HG02885 (cell line): ENCODE data around the gene FKBP1B.

Experiments
- ATAC-seq: cut with Tn5 transposase; IDR thresholded peaks from one replicate; pipeline ENCODE4 v1.9.1; 2021; ENCODE audit warnings: mild to moderate bottlenecking; ENCODE audit not compliant: unreplicated experiment, poor library complexity

Gene FKBP1B

GRCh38 chr2:24055750-24056149 lies 6.2 kb downstream of the FKBP1B start:
- ATAC-seq = no peak

DNA sequence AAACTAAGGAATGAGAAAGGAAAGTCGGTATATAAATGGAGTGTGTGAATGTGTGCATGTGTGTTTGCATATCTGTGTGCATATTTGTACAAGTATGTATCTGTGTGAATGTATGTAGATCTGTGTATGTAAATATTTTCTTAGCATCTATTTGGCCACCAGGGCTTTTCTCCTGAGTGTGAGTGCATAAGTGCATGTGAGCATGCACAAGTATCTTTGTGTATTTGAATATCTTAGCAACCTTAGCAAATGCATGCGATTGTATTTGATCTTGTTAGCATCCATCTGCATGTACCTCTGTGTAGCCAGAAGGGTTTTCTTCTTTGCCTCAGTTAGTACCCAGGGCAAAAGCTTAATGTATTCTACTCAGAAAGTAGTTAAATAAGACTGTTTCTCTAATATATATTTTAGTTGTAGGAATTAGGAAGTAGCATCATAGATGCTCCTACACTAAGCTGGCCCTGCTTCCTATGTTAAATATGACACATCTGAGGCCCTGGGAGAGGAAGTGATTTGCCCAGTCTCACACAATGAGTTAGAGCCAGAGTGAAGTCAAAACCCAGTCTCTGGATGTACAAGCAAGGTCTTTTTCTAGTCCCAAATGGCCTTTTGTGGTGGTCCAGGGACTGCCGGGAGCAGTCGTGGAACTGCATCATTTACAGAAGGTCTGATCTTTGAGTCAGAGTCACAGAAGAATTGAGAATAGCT lies 9.2 kb downstream of the FKBP1B start:
- no peak for ATAC-seq

- no peak for ATAC-seq
Measured at GRCh38 chr2:24065341-24065740, 15.8 kb downstream of the FKBP1B start.

- no peak for ATAC-seq
Measured at GRCh38 chr2:24072259-24072658, 22.7 kb downstream of the FKBP1B start.

DNA sequence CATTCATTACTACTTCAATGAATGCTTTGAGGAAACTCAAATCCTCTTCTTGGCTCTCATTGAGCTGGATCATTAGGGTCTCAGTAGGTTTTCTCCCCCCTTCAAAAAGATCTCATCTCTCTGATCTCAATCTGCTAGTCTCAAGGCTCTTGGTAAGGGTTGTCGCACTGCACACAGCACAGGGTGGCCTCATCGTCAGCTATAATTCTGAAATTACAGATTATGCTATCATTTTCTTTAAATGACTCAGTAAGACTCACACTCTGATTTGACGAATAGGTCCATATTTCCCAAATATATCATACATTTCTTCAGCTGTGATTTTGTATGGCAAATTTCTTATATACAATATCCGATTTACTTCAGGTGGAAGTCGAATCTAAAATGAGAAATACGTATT lies 24.3 kb downstream of the FKBP1B start:
- no peak for ATAC-seq

GRCh38 chr2:24075259-24075658 lies 25.7 kb downstream of the FKBP1B start:
- ATAC-seq = no peak

- peak; percentile 92 for ATAC-seq
Measured at GRCh38 chr2:24075915-24076848, 26.6 kb downstream of the FKBP1B start, which contains the start of gene SF3B6. TSS of gene SF3B6 (minus strand) at chr2:24076326. CDS start at chr2:24076229, 97 bp downstream.

DNA sequence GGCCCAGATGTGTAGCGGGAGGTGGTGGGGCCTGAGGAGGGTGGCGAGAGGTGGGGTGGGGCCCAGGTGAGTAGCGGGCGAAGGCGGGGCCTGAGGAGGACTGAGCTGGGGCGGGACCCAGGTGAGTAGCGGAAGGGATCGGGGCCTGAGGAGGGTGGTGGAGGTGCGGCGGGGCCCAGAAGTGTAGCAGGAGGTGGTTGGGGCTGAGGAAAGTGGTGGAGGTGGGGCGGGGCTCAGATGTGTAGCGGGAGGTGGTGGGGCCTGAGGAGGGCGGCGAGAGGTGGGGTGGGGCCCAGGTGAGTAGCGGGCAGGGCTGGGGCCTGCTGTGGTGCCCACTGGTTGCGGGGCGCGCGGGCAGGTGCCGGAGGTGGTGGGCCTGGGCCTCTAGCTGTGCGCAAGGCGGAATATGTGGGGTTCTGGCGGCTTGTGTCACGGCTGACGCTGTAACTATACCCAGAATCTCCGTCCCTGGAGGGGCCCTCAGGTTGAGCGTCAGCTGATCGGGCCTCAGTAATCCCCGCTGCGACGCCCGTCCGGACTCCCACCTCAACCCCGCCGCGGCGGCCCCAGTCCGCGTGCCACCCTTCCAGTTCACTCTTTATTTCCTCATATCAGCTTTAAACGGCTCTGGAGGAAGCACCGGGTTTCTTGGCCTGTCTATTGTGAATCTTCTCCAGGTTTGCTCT lies 27.5 kb downstream of the FKBP1B start:
- no peak for ATAC-seq

DNA sequence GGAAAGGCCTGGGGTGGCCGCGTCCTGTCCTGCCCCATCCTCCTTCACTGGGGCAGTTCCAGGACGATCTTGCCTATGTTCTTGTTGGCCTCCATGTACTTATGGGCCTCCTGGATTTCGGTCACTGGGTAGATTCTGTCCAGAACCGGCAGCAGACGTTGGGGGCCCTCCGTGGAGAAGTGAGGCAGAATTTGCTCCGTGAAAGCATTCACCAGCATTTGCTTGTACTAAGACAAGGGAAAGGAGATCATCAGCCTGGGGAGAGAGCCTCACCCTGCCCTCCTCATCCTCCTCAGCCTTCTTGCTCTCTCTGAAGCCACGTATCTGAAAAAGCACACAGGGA lies 28.0 kb downstream of the FKBP1B start:
- no peak for ATAC-seq

- ATAC-seq = no peak
Measured at GRCh38 chr2:24077879-24078278, 28.3 kb downstream of the FKBP1B start.

GRCh38 chr2:24080701-24081100 lies 31.2 kb downstream of the FKBP1B start:
- no peak for ATAC-seq

GRCh38 chr2:24082787-24083566 lies 33.4 kb downstream of the FKBP1B start:
- no peak for ATAC-seq

- ATAC-seq = peak; percentile 79
Measured at GRCh38 chr2:24083567-24084385, 34.2 kb downstream of the FKBP1B start.

- ATAC-seq = peak; percentile 82
Measured at GRCh38 chr2:24084386-24085199, 35.1 kb downstream of the FKBP1B start, which contains the start of gene TP53I3. TSS of gene TP53I3 (minus strand) at chr2:24084834. CDS start at chr2:24084326, 508 bp downstream.

GRCh38 chr2:24085200-24085489 lies 35.6 kb downstream of the FKBP1B start:
- ATAC-seq = no peak

GRCh38 chr2:24086241-24086640 lies 36.7 kb downstream of the FKBP1B start:
- no peak for ATAC-seq

GRCh38 chr2:24087032-24087431 lies 37.5 kb downstream of the FKBP1B start:
- ATAC-seq = no peak

GRCh38 chr2:24088821-24089359 lies 39.3 kb downstream of the FKBP1B start:
- ATAC-seq = no peak
